ENCODE results near the gene SPINT4. TPM values are rescaled to one million over a fixed set of nuclear protein-coding genes. Genes with fewer than 3 reads are reported as not detected.
A peak's percentile ranks its signal among the peaks of the same experiment; 100 is the strongest.
"Not testable (repeated sequence)": the region's sequence is repeated elsewhere in the genome, so short reads cannot be mapped to it uniquely, and the experiment has no call there.

The SPINT4 gene
- total RNA-seq, 2 experiments from 2014 or later = not detected

DNA sequence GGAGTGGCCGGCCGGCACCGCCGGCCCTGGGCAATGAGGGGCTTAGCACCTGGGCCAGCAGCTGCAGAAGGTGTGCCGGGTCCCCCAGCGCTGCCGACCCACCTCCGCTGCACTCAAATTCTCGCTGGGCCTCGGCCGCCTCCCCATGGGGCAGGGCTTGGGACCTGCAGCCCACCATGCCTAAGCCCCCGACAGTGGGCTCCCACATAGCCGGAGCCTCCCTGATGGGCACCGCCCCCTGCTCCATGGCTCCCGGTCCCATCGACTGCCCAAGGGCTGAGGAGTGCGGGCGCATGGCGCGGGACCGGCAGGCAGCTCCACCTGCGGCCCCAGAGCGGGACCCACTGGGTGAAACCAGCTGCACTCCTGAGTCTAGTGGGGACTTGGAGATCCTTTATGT lies 13.8 kb downstream of the SPINT4 start:
- peaks cover 36% of the 10 kb centered on the region for H3K27me3 Mint-ChIP-seq

GRCh38 chr20:45742596-45742995 lies 20.4 kb downstream of the SPINT4 start:
- Mint-ChIP-seq H3K27me3 (peaks cover 24% of the 10 kb centered on the region), H3K36me3 (no peaks in the 10 kb centered on the region), H3K9me3 (ENCODE audit: low read depth) (no peaks in the 10 kb centered on the region), H3K4me1 (no peaks in the 10 kb centered on the region), H3K4me3 (no peak overlapping the region), H3K27ac (no peak overlapping the region)
- CTCF ChIA-PET = interaction anchor here (0.7 kb wide), 1 partner anchor 19 kb away, joined by 3 read pairs; no protein-coding TSS in a partner anchor
- DNase-seq = no peak
- ATAC-seq = no peak

More for the DNA sequence above, 13.8 kb downstream of the SPINT4 start:
- DNase-seq (no peak), ATAC-seq (no peak)
- peaks cover 13% of the 10 kb centered on the region for H3K9me3 Mint-ChIP-seq (ENCODE audit: low read depth)
- H3K27ac Mint-ChIP-seq = no peak overlapping the region
- peaks cover 7% of the 10 kb centered on the region for H3K36me3 Mint-ChIP-seq
- no peak overlapping the region for H3K4me3 Mint-ChIP-seq
- no peaks in the 10 kb centered on the region for H3K4me1 Mint-ChIP-seq
- CTCF ChIA-PET = no interaction called here

- CTCF ChIA-PET = no interaction called here
- ATAC-seq (no peak), DNase-seq (no peak)
- Mint-ChIP-seq H3K4me3 (no peak overlapping the region), H3K27ac (no peak overlapping the region), H3K9me3 (ENCODE audit: low read depth) (no peaks in the 10 kb centered on the region), H3K4me1 (no peaks in the 10 kb centered on the region), H3K36me3 (no peaks in the 10 kb centered on the region), H3K27me3 (peaks cover 35% of the 10 kb centered on the region)
Measured at GRCh38 chr20:45745015-45745414, 22.9 kb downstream of the SPINT4 start.

GRCh38 chr20:45751721-45752120 lies 29.6 kb downstream of the SPINT4 start:
- DNase-seq (no peak), ATAC-seq (no peak)
- H3K4me1 Mint-ChIP-seq = peaks cover 9% of the 10 kb centered on the region
- H3K9me3 Mint-ChIP-seq (ENCODE audit: low read depth) = no peaks in the 10 kb centered on the region
- peaks cover 42% of the 10 kb centered on the region for H3K27me3 Mint-ChIP-seq
- H3K4me3 Mint-ChIP-seq = no peak overlapping the region
- CTCF ChIA-PET = no interaction called here
- no peak overlapping the region for H3K27ac Mint-ChIP-seq
- no peaks in the 10 kb centered on the region for H3K36me3 Mint-ChIP-seq

GRCh38 chr20:45752746-45753145 lies 30.6 kb downstream of the SPINT4 start:
- DNase-seq (no peak), ATAC-seq (peak; percentile 51)
- no peak overlapping the region for H3K4me3 Mint-ChIP-seq
- CTCF ChIA-PET = no interaction called here
- no peaks in the 10 kb centered on the region for H3K36me3 Mint-ChIP-seq
- H3K27me3 Mint-ChIP-seq = peaks cover 33% of the 10 kb centered on the region
- H3K4me1 Mint-ChIP-seq = peaks cover 9% of the 10 kb centered on the region
- no peak overlapping the region for H3K27ac Mint-ChIP-seq
- H3K9me3 Mint-ChIP-seq (ENCODE audit: low read depth) = no peaks in the 10 kb centered on the region

- Mint-ChIP-seq H3K27ac (no peak overlapping the region), H3K9me3 (ENCODE audit: low read depth) (no peaks in the 10 kb centered on the region), H3K36me3 (no peaks in the 10 kb centered on the region), H3K4me3 (no peak overlapping the region), H3K27me3 (peaks cover 3% of the 10 kb centered on the region), H3K4me1 (peaks cover 2% of the 10 kb centered on the region)
- CTCF ChIA-PET = interaction anchor here (1.0 kb wide), 1 partner anchor 13 kb away, joined by 3 read pairs; no protein-coding TSS in a partner anchor
- ATAC-seq = no peak
- no peak for DNase-seq
Measured at GRCh38 chr20:45758096-45758495, 35.9 kb downstream of the SPINT4 start.

GRCh38 chr20:45759921-45760320 lies 37.8 kb downstream of the SPINT4 start:
- not testable (repeated sequence) for H3K4me3 Mint-ChIP-seq, H3K4me1 Mint-ChIP-seq

GRCh38 chr20:45761966-45762365 lies 39.8 kb downstream of the SPINT4 start:
- DNase-seq; H3K4me1 Mint-ChIP-seq; H3K9me3 Mint-ChIP-seq (ENCODE audit: low read depth); CTCF ChIA-PET; H3K36me3 Mint-ChIP-seq; ATAC-seq; H3K27me3 Mint-ChIP-seq; H3K27ac Mint-ChIP-seq; H3K4me3 Mint-ChIP-seq: not testable (repeated sequence)

More at GRCh38 chr20:45759921-45760320, 37.8 kb downstream of the SPINT4 start:
- H3K27me3 Mint-ChIP-seq; CTCF ChIA-PET; H3K36me3 Mint-ChIP-seq; DNase-seq; ATAC-seq; H3K9me3 Mint-ChIP-seq (ENCODE audit: low read depth); H3K27ac Mint-ChIP-seq: not testable (repeated sequence)

DNA sequence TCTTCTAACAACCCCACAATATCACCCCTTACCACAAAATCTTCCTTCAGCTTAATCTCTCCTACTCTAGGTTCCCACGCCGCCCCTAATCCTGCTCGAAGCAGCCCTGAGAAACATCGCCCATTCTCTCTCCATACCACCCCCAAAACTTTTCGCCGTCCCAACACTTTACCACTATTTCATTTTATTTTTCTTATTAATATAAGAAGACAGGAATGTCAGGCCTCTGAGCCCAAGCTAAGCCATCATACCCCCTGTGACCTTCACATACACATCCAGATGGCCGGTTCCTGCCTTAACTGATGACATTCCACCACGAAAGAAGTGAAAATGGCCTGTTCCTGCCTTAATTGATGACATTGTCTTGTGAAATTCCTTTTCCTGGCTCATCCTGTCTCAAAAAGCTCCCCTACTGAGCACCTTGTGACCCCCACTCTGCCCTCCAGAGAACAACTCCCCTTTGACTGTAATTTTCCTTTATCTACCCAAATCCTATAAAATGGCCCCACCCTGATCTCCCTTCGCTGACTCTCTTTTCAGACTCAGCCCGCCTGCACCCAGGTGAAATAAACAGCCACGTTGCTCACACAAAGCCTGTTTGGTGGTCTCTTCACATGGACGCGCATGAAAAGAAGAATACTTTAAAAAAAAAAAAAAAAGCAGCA lies 42.6 kb downstream of the SPINT4 start:
- not testable (repeated sequence) for H3K27ac Mint-ChIP-seq; H3K36me3 Mint-ChIP-seq; DNase-seq; H3K4me1 Mint-ChIP-seq; H3K9me3 Mint-ChIP-seq (ENCODE audit: low read depth); ATAC-seq; H3K4me3 Mint-ChIP-seq
- CTCF ChIA-PET = interaction anchor here (0.9 kb wide), 1 partner anchor 275 kb away, joined by 3 read pairs; no protein-coding TSS in a partner anchor
- peaks cover 13% of the 10 kb centered on the region for H3K27me3 Mint-ChIP-seq

GRCh38 chr20:45765307-45765875 lies 43.2 kb downstream of the SPINT4 start:
- Mint-ChIP-seq H3K36me3 (no peaks in the 10 kb centered on the region), H3K9me3 (ENCODE audit: low read depth) (no peaks in the 10 kb centered on the region), H3K27me3 (peaks cover 13% of the 10 kb centered on the region), H3K4me1 (peaks cover 2% of the 10 kb centered on the region), H3K27ac (no peak overlapping the region), H3K4me3 (no peak overlapping the region)
- CTCF ChIA-PET = interaction anchor here (0.9 kb wide), 1 partner anchor 276 kb away, joined by 3 read pairs; no protein-coding TSS in a partner anchor
- no peak for ATAC-seq
- no peak for DNase-seq

GRCh38 chr20:45765980-45766379 lies 43.8 kb downstream of the SPINT4 start:
- H3K4me1 Mint-ChIP-seq = peaks cover 6% of the 10 kb centered on the region
- CTCF ChIA-PET = no interaction called here
- H3K27ac Mint-ChIP-seq = no peak overlapping the region
- H3K4me3 Mint-ChIP-seq = no peak overlapping the region
- no peaks in the 10 kb centered on the region for H3K36me3 Mint-ChIP-seq
- ATAC-seq = no peak
- H3K9me3 Mint-ChIP-seq (ENCODE audit: low read depth) = no peaks in the 10 kb centered on the region
- H3K27me3 Mint-ChIP-seq = peaks cover 13% of the 10 kb centered on the region
- DNase-seq = no peak

GRCh38 chr20:45768479-45768878 lies 46.3 kb downstream of the SPINT4 start:
- no peaks in the 10 kb centered on the region for H3K9me3 Mint-ChIP-seq (ENCODE audit: low read depth)

GRCh38 chr20:45771182-45771759 lies 49.1 kb downstream of the SPINT4 start:
- Mint-ChIP-seq H3K36me3 (no peaks in the 10 kb centered on the region), H3K9me3 (ENCODE audit: low read depth) (no peaks in the 10 kb centered on the region), H3K27ac (no peak overlapping the region), H3K4me1 (peaks cover 5% of the 10 kb centered on the region), H3K4me3 (no peak overlapping the region), H3K27me3 (peaks cover 32% of the 10 kb centered on the region)
- CTCF ChIA-PET = interaction anchor here (0.6 to 3.3 kb wide), 51 partner anchors 9 to 727 kb away, joined by 3 to 61 read pairs (median 4); partner anchors contain the start of genes DNTTIP1, SDC4, SNX21 and SPATA25
- ATAC-seq (peak; percentile 82), DNase-seq (peak; percentile 83)

More at GRCh38 chr20:45768479-45768878, 46.3 kb downstream of the SPINT4 start:
- Mint-ChIP-seq H3K4me3 (no peak overlapping the region), H3K4me1 (peaks cover 5% of the 10 kb centered on the region), H3K36me3 (no peaks in the 10 kb centered on the region), H3K27ac (no peak overlapping the region), H3K27me3 (peaks cover 22% of the 10 kb centered on the region)
- CTCF ChIA-PET = interaction anchor here (1.0 to 1.2 kb wide), 3 partner anchors 177 to 449 kb away, joined by 3 read pairs; no protein-coding TSS in a partner anchor
- ATAC-seq (no peak), DNase-seq (no peak)

Data from activated CD8-positive, alpha-beta memory T cell treated with anti-CD3 and anti-CD28 coated beads, Interleukin-2, amount 10 ng/mL, durations not matched to agents 7 days and 5 days (primary cell).